Neutrophil (primary cell): Measurements from ENCODE around the gene MRPS22.
"Not testable (repeated sequence)": the region's sequence is repeated elsewhere in the genome, so short reads cannot be mapped to it uniquely, and the experiment has no call there.

Experiments
- H3K27ac ChIP-seq: fragments of 200-600 bp; sonication (generic); 2 replicates; pipeline ENCODE4 v1.5.1; 2016; ENCODE audit warnings: mild to moderate bottlenecking, moderate library complexity
- H3K27me3 ChIP-seq: fragments of 200-600 bp; sonication (generic); 2 replicates; pipeline ENCODE4 v1.6.0; 2016; ENCODE audit warnings: mild to moderate bottlenecking
- H3K36me3 ChIP-seq: fragments of 200-600 bp; sonication (generic); 2 replicates; pipeline ENCODE4 v1.5.1; 2017
- H3K4me1 ChIP-seq, 2 experiments: fragments of 200-600 bp in 1 of 2; sonication (generic) in 1 of 2; 1 replicate in 1 of 2; 2 replicates in 1 of 2; pipeline versions ENCODE4 v1.5.1 to v1.6.1; 2013 to 2016; ENCODE audit warnings: low read depth in 1 of 2, low read length in 1 of 2, mild to moderate bottlenecking in 1 of 2, moderate library complexity in 1 of 2; ENCODE audit not compliant: control insufficient read depth in 1 of 2, insufficient read depth in 1 of 2
- H3K4me3 ChIP-seq, 2 experiments: fragments of 200-600 bp in 1 of 2; sonication (generic) in 1 of 2; 1 replicate in 1 of 2; 2 replicates in 1 of 2; pipeline ENCODE4 v1.5.1; 2013 to 2016; ENCODE audit warnings: low read depth in 1 of 2, low read length in 1 of 2, mild to moderate bottlenecking in 1 of 2, moderate library complexity in 1 of 2
- H3K9me3 ChIP-seq: fragments of 200-600 bp; sonication (generic); 2 replicates; pipeline ENCODE4 v1.5.1; 2016
- CTCF ChIP-seq: fragments of 200-600 bp; sonication (generic); IDR thresholded peaks from 2 replicates; pipeline ENCODE4 v1.5.1; 2016; ENCODE audit warnings: antibody characterized with exemption

Gene MRPS22

GRCh38 chr3:139328356-139328755 lies 15.5 kb upstream of the MRPS22 start:
- H3K36me3 ChIP-seq, result no peaks in the 10 kb centered on the region
- no peak overlapping the region for H3K4me3 ChIP-seq
- peaks cover 3 to 5% of the 10 kb centered on the region in 2 experiments for H3K4me1 ChIP-seq
- H3K27me3 ChIP-seq, result peaks cover 33% of the 10 kb centered on the region
- TF ChIP-seq CTCF, result no peak
- no peak overlapping the region for H3K27ac ChIP-seq
- no peaks in the 10 kb centered on the region for H3K9me3 ChIP-seq

- peaks cover 33% of the 10 kb centered on the region for H3K27me3 ChIP-seq
- H3K4me1 ChIP-seq, result peaks cover 3 to 5% of the 10 kb centered on the region in 2 experiments
- H3K36me3 ChIP-seq, result no peaks in the 10 kb centered on the region
- no peaks in the 10 kb centered on the region for H3K9me3 ChIP-seq
- TF ChIP-seq CTCF, result peak; percentile 82
- no peak overlapping the region for H3K27ac ChIP-seq
- H3K4me3 ChIP-seq, result no peak overlapping the region
These were observed 14.4 kb upstream of the MRPS22 start for GRCh38 chr3:139329364-139329850.

- no peak for TF ChIP-seq CTCF
- H3K9me3 ChIP-seq, result no peaks in the 10 kb centered on the region
- H3K27ac ChIP-seq, result no peak overlapping the region
These were observed 11.7 kb upstream of the MRPS22 start for GRCh38 chr3:139332092-139332491.

GRCh38 chr3:139334675-139335074 lies 9.1 kb upstream of the MRPS22 start:
- H3K4me1 ChIP-seq, H3K27ac ChIP-seq, H3K36me3 ChIP-seq, H3K4me3 ChIP-seq, H3K9me3 ChIP-seq: not testable (repeated sequence)
- H3K27me3 ChIP-seq, result peaks cover 31% of the 10 kb centered on the region

More at GRCh38 chr3:139332092-139332491, 11.7 kb upstream of the MRPS22 start:
- Histone ChIP-seq H3K27me3 (peaks cover 33% of the 10 kb centered on the region), H3K4me3 (no peak overlapping the region), H3K4me1 (peaks cover 3 to 5% of the 10 kb centered on the region in 2 experiments), H3K36me3 (no peaks in the 10 kb centered on the region)

- peaks cover 0 to under 1% of the 10 kb centered on the region in 2 experiments for H3K4me1 ChIP-seq
- no peaks in the 10 kb centered on the region for H3K9me3 ChIP-seq
- H3K4me3 ChIP-seq, result no peak overlapping the region
- no peak overlapping the region for H3K27ac ChIP-seq
- no peaks in the 10 kb centered on the region for H3K36me3 ChIP-seq
- H3K27me3 ChIP-seq, result peaks cover 17% of the 10 kb centered on the region
- TF ChIP-seq CTCF, result no peak
These were observed 5.4 kb upstream of the MRPS22 start for GRCh38 chr3:139338405-139338804.

- Histone ChIP-seq H3K27me3 (peaks cover 17% of the 10 kb centered on the region), H3K4me1 (peaks cover 3 to 8% of the 10 kb centered on the region in 2 experiments), H3K4me3 (no peak overlapping the region), H3K27ac (no peak overlapping the region), H3K9me3 (no peaks in the 10 kb centered on the region), H3K36me3 (no peaks in the 10 kb centered on the region)
- no peak for TF ChIP-seq CTCF
These were observed 4.5 kb upstream of the MRPS22 start for GRCh38 chr3:139339219-139339906.
